ENCODE measurements around the gene SMDT1.
"Not testable (repeated sequence)": the region's sequence is repeated elsewhere in the genome, so short reads cannot be mapped to it uniquely, and the experiment has no call there.

Gene SMDT1

GRCh38 chr22:42070517-42071422 lies 8.7 kb upstream of the SMDT1 start, which contains the start of gene NAGA:
TSS of gene NAGA (minus strand) at chr22:42070812. CDS start at chr22:42070297, 515 bp downstream.
- Histone ChIP-seq H3K36me3 (ENCODE audit: control insufficient read depth in 1 of 2, insufficient read depth in 2 of 2, low read length in 2 of 2) (peaks cover 14 to 25% of the 10 kb centered on the region in 2 donors), H3K9me3 (ENCODE audit: control insufficient read depth in 1 of 2, low read length in 2 of 2) (no peaks in the 10 kb centered on the region), H3K27me3 (ENCODE audit: control insufficient read depth in 1 of 2, insufficient read depth in 2 of 2, low read length in 2 of 2) (no peaks in the 10 kb centered on the region), H3K27ac (ENCODE audit: low read depth, low read length) (peak within 1 kb of the TSS; percentile 92), H3K4me1 (ENCODE audit: control insufficient read depth in 1 of 2, insufficient read depth in 2 of 2, low read length in 2 of 2) (peaks cover 33% of the 10 kb centered on the region in 2 donors), H3K4me3 (ENCODE audit: low read depth in 1 of 2, low read length in 2 of 2) (peak within 1 kb of the TSS; percentile 75 to 79), H3K9ac (ENCODE audit: low read depth in 1 of 2, low read length in 2 of 2) (peak within 1 kb of the TSS; percentile 84 to 85)

- not testable (repeated sequence) for H3K27ac ChIP-seq (ENCODE audit: low read depth, low read length); H3K9me3 ChIP-seq (ENCODE audit: control insufficient read depth in 1 of 2, low read length in 2 of 2); H3K27me3 ChIP-seq (ENCODE audit: control insufficient read depth in 1 of 2, insufficient read depth in 2 of 2, low read length in 2 of 2)
- peak overlapping the region; percentile 75 to 79 for H3K4me3 ChIP-seq (ENCODE audit: low read depth in 1 of 2, low read length in 2 of 2)
- H3K36me3 ChIP-seq (ENCODE audit: control insufficient read depth in 1 of 2, insufficient read depth in 2 of 2, low read length in 2 of 2) = peaks cover 12 to 18% of the 10 kb centered on the region in 2 donors
- H3K9ac ChIP-seq (ENCODE audit: low read depth in 1 of 2, low read length in 2 of 2) = peak overlapping the region; percentile 84 to 85
- H3K4me1 ChIP-seq (ENCODE audit: control insufficient read depth in 1 of 2, insufficient read depth in 2 of 2, low read length in 2 of 2) = peaks cover 33% of the 10 kb centered on the region in 2 donors
Measured at GRCh38 chr22:42071508-42071907, 8.0 kb upstream of the SMDT1 start.

GRCh38 chr22:42072606-42073330 lies 6.7 kb upstream of the SMDT1 start:
- Histone ChIP-seq H3K4me1 (ENCODE audit: control insufficient read depth in 1 of 2, insufficient read depth in 2 of 2, low read length in 2 of 2) (peaks cover 33 to 36% of the 10 kb centered on the region in 2 donors), H3K4me3 (ENCODE audit: low read depth in 1 of 2, low read length in 2 of 2) (no peak overlapping the region), H3K9ac (ENCODE audit: low read depth in 1 of 2, low read length in 2 of 2) (no peak overlapping the region), H3K27ac (ENCODE audit: low read depth, low read length) (no peak overlapping the region), H3K36me3 (ENCODE audit: control insufficient read depth in 1 of 2, insufficient read depth in 2 of 2, low read length in 2 of 2) (peaks cover under 1 to 8% of the 10 kb centered on the region in 2 donors), H3K27me3 (ENCODE audit: control insufficient read depth in 1 of 2, insufficient read depth in 2 of 2, low read length in 2 of 2) (no peaks in the 10 kb centered on the region), H3K9me3 (ENCODE audit: control insufficient read depth in 1 of 2, low read length in 2 of 2) (no peaks in the 10 kb centered on the region)

GRCh38 chr22:42073621-42074041 lies 5.9 kb upstream of the SMDT1 start:
- peaks cover 39 to 44% of the 10 kb centered on the region in 2 donors for H3K4me1 ChIP-seq (ENCODE audit: control insufficient read depth in 1 of 2, insufficient read depth in 2 of 2, low read length in 2 of 2)
- peak overlapping the region; percentile 75 to 77 for H3K4me3 ChIP-seq (ENCODE audit: low read depth in 1 of 2, low read length in 2 of 2)
- H3K36me3 ChIP-seq (ENCODE audit: control insufficient read depth in 1 of 2, insufficient read depth in 2 of 2, low read length in 2 of 2) = peaks cover 0 to 3% of the 10 kb centered on the region in 2 donors
- peak overlapping the region; percentile 85 for H3K27ac ChIP-seq (ENCODE audit: low read depth, low read length)
- H3K9ac ChIP-seq (ENCODE audit: low read depth in 1 of 2, low read length in 2 of 2) = peak overlapping the region in 1 of 2 donors; percentile 83
- no peaks in the 10 kb centered on the region for H3K9me3 ChIP-seq (ENCODE audit: control insufficient read depth in 1 of 2, low read length in 2 of 2)
- H3K27me3 ChIP-seq (ENCODE audit: control insufficient read depth in 1 of 2, insufficient read depth in 2 of 2, low read length in 2 of 2) = no peaks in the 10 kb centered on the region

GRCh38 chr22:42074132-42074811 lies 5.2 kb upstream of the SMDT1 start, which contains the start of gene PHETA2:
TSS of gene PHETA2 (plus strand) at chr22:42074248. CDS start at chr22:42077294, 3,046 bp downstream.
- Histone ChIP-seq H3K9ac (ENCODE audit: low read depth in 1 of 2, low read length in 2 of 2) (peak within 1 kb of the TSS; percentile 79 to 83), H3K9me3 (ENCODE audit: control insufficient read depth in 1 of 2, low read length in 2 of 2) (no peaks in the 10 kb centered on the region), H3K27me3 (ENCODE audit: control insufficient read depth in 1 of 2, insufficient read depth in 2 of 2, low read length in 2 of 2) (no peaks in the 10 kb centered on the region), H3K27ac (ENCODE audit: low read depth, low read length) (peak within 1 kb of the TSS; percentile 85), H3K36me3 (ENCODE audit: control insufficient read depth in 1 of 2, insufficient read depth in 2 of 2, low read length in 2 of 2) (peaks cover 0 to 3% of the 10 kb centered on the region in 2 donors), H3K4me1 (ENCODE audit: control insufficient read depth in 1 of 2, insufficient read depth in 2 of 2, low read length in 2 of 2) (peaks cover 45 to 49% of the 10 kb centered on the region in 2 donors), H3K4me3 (ENCODE audit: low read depth in 1 of 2, low read length in 2 of 2) (peak within 1 kb of the TSS; percentile 75 to 77)

- H3K9me3 ChIP-seq (ENCODE audit: control insufficient read depth in 1 of 2, low read length in 2 of 2) = no peaks in the 10 kb centered on the region
- peaks cover 0 to 3% of the 10 kb centered on the region in 2 donors for H3K36me3 ChIP-seq (ENCODE audit: control insufficient read depth in 1 of 2, insufficient read depth in 2 of 2, low read length in 2 of 2)
- peak overlapping the region; percentile 79 to 83 for H3K9ac ChIP-seq (ENCODE audit: low read depth in 1 of 2, low read length in 2 of 2)
- H3K4me3 ChIP-seq (ENCODE audit: low read depth in 1 of 2, low read length in 2 of 2) = peak overlapping the region; percentile 75 to 77
- H3K4me1 ChIP-seq (ENCODE audit: control insufficient read depth in 1 of 2, insufficient read depth in 2 of 2, low read length in 2 of 2) = peaks cover 39 to 43% of the 10 kb centered on the region in 2 donors
- H3K27ac ChIP-seq (ENCODE audit: low read depth, low read length) = peak overlapping the region; percentile 85
- H3K27me3 ChIP-seq (ENCODE audit: control insufficient read depth in 1 of 2, insufficient read depth in 2 of 2, low read length in 2 of 2) = no peaks in the 10 kb centered on the region
Measured at GRCh38 chr22:42074846-42075676, 4.4 kb upstream of the SMDT1 start.

GRCh38 chr22:42076764-42077485 lies 2.6 kb upstream of the SMDT1 start:
- no peaks in the 10 kb centered on the region for H3K9me3 ChIP-seq (ENCODE audit: control insufficient read depth in 1 of 2, low read length in 2 of 2)
- H3K27ac ChIP-seq (ENCODE audit: low read depth, low read length) = no peak overlapping the region
- peaks cover 0 to 5% of the 10 kb centered on the region in 2 donors for H3K36me3 ChIP-seq (ENCODE audit: control insufficient read depth in 1 of 2, insufficient read depth in 2 of 2, low read length in 2 of 2)
- no peak overlapping the region for H3K4me3 ChIP-seq (ENCODE audit: low read depth in 1 of 2, low read length in 2 of 2)
- no peaks in the 10 kb centered on the region for H3K27me3 ChIP-seq (ENCODE audit: control insufficient read depth in 1 of 2, insufficient read depth in 2 of 2, low read length in 2 of 2)
- peaks cover 33 to 40% of the 10 kb centered on the region in 2 donors for H3K4me1 ChIP-seq (ENCODE audit: control insufficient read depth in 1 of 2, insufficient read depth in 2 of 2, low read length in 2 of 2)
- H3K9ac ChIP-seq (ENCODE audit: low read depth in 1 of 2, low read length in 2 of 2) = no peak overlapping the region

- H3K27ac ChIP-seq (ENCODE audit: low read depth, low read length) = no peak overlapping the region
- no peaks in the 10 kb centered on the region for H3K27me3 ChIP-seq (ENCODE audit: control insufficient read depth in 1 of 2, insufficient read depth in 2 of 2, low read length in 2 of 2)
- no peaks in the 10 kb centered on the region for H3K9me3 ChIP-seq (ENCODE audit: control insufficient read depth in 1 of 2, low read length in 2 of 2)
- H3K36me3 ChIP-seq (ENCODE audit: control insufficient read depth in 1 of 2, insufficient read depth in 2 of 2, low read length in 2 of 2) = peaks cover 0 to 12% of the 10 kb centered on the region in 2 donors
- H3K9ac ChIP-seq (ENCODE audit: low read depth in 1 of 2, low read length in 2 of 2) = peak overlapping the region in 1 of 2 donors; percentile 12
- H3K4me3 ChIP-seq (ENCODE audit: low read depth in 1 of 2, low read length in 2 of 2) = no peak overlapping the region
- H3K4me1 ChIP-seq (ENCODE audit: control insufficient read depth in 1 of 2, insufficient read depth in 2 of 2, low read length in 2 of 2) = peaks cover 33 to 40% of the 10 kb centered on the region in 2 donors
Measured at GRCh38 chr22:42077486-42078125, 1.9 kb upstream of the SMDT1 start.

Measured in duodenal mucosa (tissue), 2 donors.